ENCODE measurements around the gene AIRE. TPM values are rescaled to one million over a fixed set of nuclear protein-coding genes. Genes with fewer than 3 reads are reported as not detected.

The AIRE gene
- total RNA-seq, 1 experiment from 2014 or later = 0.17 TPM

GRCh38 chr21:44290327-44291077 is 4.8 kb downstream of the AIRE start:
- Histone ChIP-seq H3K4ac (ENCODE audit: low read depth, low read length) (no peak overlapping the region), H4K5ac (ENCODE audit: insufficient read length, low read depth, low read length) (no peak overlapping the region), H2BK120ac (ENCODE audit: low read depth, low read length, poor library complexity, severe bottlenecking) (no peak overlapping the region), H3K23me2 (ENCODE audit: insufficient read length, low read depth, low read length, poor library complexity, severe bottlenecking) (no peaks in the 10 kb centered on the region), H3K79me1 (ENCODE audit: insufficient read depth, low read depth, low read length, poor library complexity, severe bottlenecking) (no peaks in the 10 kb centered on the region), H2BK15ac (ENCODE audit: low read depth, low read length) (no peak overlapping the region), H3K4me2 (ENCODE audit: insufficient read depth, insufficient read length, low read length) (no peak overlapping the region), H3K18ac (ENCODE audit: insufficient read length, low read depth, low read length) (no peak overlapping the region), H3K9ac (ENCODE audit: extremely low read depth, insufficient read length, low read length) (no peak overlapping the region), H4K91ac (ENCODE audit: insufficient read length, low read depth, low read length) (no peak overlapping the region), H2BK20ac (ENCODE audit: low read depth, low read length, poor library complexity, severe bottlenecking) (no peak overlapping the region), H3K27ac (ENCODE audit: insufficient read length, low read depth, low read length) (no peak overlapping the region), H4K8ac (replicated peaks; ENCODE audit: insufficient read length, low read depth, low read length) (no peak overlapping the region), H2AK5ac (ENCODE audit: insufficient read length, low read length) (no peak overlapping the region), H3K4me1 (ENCODE audit: insufficient read depth, low read length) (no peaks in the 10 kb centered on the region), H2BK12ac (ENCODE audit: insufficient read length, low read depth, low read length) (no peak overlapping the region), H3K9me3 (ENCODE audit: control insufficient read depth, low read depth, low read length) (no peaks in the 10 kb centered on the region), H3K14ac (ENCODE audit: insufficient read depth, low read length) (no peak overlapping the region; the same call in 1 of the 2 replicates), H3K23ac (ENCODE audit: insufficient read length, low read depth, low read length) (no peak overlapping the region), H2BK5ac (ENCODE audit: insufficient read length, low read length) (no peak overlapping the region), H3K27me3 (ENCODE audit: insufficient read depth, low read length) (no peaks in the 10 kb centered on the region), H3K79me2 (ENCODE audit: insufficient read depth, low read length) (no peaks in the 10 kb centered on the region), H2AFZ (ENCODE audit: low read length) (no peak overlapping the region), H4K20me1 (ENCODE audit: control insufficient read depth, insufficient read depth, insufficient read length) (no peaks in the 10 kb centered on the region), H3K56ac (ENCODE audit: insufficient read length, low read depth, low read length) (no peak overlapping the region), H3T11ph (ENCODE audit: low read length) (no peak overlapping the region)
- H3K4me3 Mint-ChIP-seq = no peak overlapping the region
- TF ChIP-seq, protein P1, sequence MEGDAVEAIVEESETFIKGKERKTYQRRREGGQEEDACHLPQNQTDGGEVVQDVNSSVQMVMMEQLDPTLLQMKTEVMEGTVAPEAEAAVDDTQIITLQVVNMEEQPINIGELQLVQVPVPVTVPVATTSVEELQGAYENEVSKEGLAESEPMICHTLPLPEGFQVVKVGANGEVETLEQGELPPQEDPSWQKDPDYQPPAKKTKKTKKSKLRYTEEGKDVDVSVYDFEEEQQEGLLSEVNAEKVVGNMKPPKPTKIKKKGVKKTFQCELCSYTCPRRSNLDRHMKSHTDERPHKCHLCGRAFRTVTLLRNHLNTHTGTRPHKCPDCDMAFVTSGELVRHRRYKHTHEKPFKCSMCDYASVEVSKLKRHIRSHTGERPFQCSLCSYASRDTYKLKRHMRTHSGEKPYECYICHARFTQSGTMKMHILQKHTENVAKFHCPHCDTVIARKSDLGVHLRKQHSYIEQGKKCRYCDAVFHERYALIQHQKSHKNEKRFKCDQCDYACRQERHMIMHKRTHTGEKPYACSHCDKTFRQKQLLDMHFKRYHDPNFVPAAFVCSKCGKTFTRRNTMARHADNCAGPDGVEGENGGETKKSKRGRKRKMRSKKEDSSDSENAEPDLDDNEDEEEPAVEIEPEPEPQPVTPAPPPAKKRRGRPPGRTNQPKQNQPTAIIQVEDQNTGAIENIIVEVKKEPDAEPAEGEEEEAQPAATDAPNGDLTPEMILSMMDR (conservative IDR thresholded peaks at IDR 0.05) = no peak
- peaks cover 2% of the 10 kb centered on the region for H3K27me3 Mint-ChIP-seq (ENCODE audit: low read depth)
- H3K4me1 Mint-ChIP-seq = peaks cover 0 to 5% of the 10 kb centered on the region in 2 experiments; a peak in 1 of 4 replicates
- DNase-seq = no peak
- peak overlapping the region in 2 of 3 experiments; percentile 55 to 57; a peak in 2 of 7 replicates for H3K27ac Mint-ChIP-seq
- H3K36me3 Mint-ChIP-seq (ENCODE audit: insufficient read depth in 1 of 3, low read depth in 3 of 3) = no peaks in the 10 kb centered on the region
- no peaks in the 10 kb centered on the region for H3K9me3 Mint-ChIP-seq
- no CpG with 5 or more reads among the region's 16 CpGs for WGBS (ENCODE audit: extremely low coverage, insufficient read length, low lambda C conversion rate)
